Stimulated activated CD8-positive, alpha-beta memory T cell treated with anti-CD3 and anti-CD28 coated beads, Interleukin-12 subunit alpha, Interleukin-12 subunit beta, amount 100 ng/mL, for 1 hour (primary cell): ENCODE measurements around the gene GRK6.
A peak's percentile ranks its signal among the peaks of the same experiment; 100 is the strongest.

Experiments
- DNase-seq: peaks from one replicate; pipeline ENCODE4 v3.0.0-alpha.2; 2020; ENCODE audit warnings: low read depth

The GRK6 gene

DNA sequence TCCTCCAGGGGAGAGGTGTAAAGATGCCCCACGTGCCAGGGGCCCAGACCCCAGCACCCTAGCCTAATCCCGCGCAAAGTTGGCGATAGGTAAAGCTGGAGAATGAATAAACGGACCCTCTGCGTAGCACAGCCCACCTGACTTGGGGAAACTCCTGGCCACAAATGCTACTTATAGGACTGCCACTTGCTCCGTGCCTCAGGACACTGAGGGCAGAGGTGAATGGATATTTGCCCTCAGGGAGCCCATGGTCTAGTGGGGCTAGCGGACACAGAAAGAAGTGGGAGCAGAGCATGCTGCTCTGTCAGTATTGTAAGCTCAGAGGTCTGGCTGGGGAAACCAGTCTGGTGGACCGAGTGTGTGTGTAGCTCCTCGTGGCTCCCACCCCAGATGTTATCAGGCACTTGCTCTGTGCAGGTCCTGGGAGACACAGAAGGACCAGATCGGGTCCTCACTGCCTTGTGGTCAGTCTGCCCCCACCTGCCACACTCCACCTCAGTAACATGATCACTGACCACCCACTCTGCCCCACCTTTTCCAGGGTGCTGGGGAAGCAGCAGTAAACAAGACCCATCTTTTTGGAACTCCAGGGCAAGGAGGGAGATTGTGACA is 841 bp downstream of the GRK6 start:
- no peak for DNase-seq

- no peak for DNase-seq
These were observed 1.6 kb downstream of the GRK6 start for GRCh38 chr5:177427919-177428573.

DNA sequence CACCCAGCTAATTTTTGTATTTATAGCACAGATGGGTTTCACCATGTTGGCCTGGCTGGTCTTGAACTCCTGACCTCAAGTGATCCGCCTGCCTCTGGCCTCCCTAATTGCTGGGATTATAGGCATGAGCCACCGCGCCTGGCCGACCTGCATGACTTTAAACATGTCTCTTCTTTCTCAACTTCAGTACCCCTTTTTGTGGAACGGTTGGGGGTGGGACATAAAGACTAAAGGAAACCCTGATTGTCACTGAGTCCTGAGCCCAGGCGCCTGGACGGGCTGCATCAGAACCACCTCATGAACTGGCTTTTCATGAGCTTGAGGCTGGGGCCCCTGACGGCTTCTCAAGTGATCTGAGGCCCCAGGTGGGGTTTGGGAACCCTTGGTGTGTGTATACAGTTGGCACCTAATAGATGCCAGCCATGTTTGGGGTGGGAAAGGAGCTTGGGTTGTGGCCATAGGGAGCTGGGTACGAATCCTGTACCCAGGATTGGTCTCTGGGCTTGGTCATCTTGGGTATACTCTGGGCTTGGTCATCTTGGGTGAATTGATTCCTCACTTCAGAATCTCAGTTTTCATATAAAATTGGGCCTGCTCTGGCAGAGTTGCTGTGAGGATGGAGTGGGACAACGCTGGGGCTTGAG is 2.2 kb downstream of the GRK6 start:
- no peak for DNase-seq

DNA sequence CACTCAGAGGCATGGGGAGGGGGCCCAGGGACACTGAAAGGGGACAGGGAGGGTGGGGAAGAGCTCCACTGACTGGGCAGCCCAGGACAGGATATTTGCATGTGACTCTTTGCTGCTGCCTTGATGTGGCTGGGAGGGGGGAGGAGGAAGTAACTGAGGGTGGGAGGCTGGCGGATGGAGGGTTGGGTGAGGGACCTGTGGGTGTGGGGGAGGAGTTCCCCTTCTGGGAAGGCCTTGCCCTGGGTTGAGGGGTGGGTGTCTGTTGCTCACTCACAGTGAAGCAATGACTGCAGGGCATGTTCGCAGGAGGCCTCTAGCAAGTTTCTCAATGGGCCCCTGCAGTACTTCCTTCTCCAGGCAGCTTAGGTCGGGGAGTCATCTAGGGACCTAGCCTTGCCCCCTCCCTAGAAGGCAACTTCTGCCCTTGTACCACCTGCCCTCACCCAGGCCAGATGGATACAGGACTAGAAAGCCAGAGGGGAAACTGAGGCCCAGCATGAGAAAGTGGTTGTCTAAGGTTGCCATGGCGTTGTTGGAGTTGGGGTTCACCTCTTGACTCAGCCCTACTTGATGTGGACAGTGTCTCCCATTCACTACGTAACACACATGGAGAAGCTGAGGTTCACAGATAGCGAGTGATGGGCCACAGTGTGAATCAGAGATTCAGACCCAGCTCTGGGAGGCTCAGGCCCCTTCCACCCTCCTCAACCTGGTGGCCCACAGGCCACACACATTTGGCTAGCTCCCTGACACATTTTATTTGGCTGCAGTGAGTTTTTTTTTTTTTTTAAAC is 3.0 kb downstream of the GRK6 start:
- peak; percentile 66 for DNase-seq

DNA sequence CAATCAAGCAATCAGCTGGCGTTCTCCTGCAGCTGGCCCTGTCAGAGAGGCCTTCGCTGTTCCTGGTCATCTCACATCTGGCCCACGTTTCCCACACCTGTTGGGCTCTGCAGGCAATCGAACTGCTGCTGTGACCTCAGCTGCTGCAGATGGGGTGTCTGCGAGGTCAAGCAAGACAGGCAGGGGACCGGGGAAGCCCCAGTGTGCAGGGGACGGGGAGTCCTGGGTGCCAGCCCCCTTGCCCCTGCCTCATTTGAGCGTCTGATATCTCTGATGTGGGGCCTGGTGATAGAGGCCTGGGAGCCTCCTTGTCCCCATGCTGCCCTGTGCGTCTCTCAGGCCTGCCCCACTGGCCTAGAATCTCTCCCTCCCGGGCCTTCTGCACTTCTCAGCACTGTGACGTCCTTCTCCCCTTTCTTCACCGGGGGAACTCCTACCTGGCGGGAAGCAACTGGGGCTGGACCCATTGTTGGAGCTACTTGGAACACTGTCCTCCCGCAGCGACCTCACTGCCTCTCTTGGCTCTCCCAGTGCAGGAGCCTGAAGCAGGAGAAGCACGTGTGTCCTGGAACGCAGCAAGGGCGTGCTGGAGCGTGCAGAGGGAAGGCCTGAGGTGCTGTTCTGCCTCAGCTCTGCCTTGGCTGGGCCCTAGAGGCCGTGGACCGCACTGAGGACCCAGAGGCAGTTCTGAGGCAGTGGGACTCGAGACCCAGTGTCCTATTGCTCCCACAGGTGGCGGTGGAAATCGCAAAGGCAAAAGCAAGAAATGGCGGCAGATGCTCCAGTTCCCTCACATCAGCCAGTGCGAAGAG is 3.9 kb downstream of the GRK6 start:
- no peak for DNase-seq

DNA sequence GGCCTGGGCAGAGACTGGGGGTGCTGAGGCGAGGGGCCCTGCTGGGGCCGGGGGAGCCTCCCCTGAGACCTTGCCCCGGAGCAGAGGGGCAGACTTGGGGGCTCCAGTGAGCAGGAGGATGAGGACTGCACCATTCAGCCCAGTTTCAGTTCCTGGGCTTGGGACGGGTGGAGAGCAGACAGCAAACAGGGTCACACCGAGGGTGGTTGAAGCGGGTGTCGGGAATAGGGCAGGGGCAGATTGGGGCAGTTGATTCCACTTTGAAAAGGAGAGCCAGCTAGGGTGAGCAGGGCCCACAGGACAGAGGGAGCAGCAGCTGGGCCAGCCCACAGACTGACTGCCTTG is 4.5 kb downstream of the GRK6 start:
- DNase-seq: no peak

- no peak for DNase-seq
These were observed 5.1 kb downstream of the GRK6 start for GRCh38 chr5:177431317-177432142.

- no peak for DNase-seq
These were observed 5.8 kb downstream of the GRK6 start for GRCh38 chr5:177432143-177432838.

DNA sequence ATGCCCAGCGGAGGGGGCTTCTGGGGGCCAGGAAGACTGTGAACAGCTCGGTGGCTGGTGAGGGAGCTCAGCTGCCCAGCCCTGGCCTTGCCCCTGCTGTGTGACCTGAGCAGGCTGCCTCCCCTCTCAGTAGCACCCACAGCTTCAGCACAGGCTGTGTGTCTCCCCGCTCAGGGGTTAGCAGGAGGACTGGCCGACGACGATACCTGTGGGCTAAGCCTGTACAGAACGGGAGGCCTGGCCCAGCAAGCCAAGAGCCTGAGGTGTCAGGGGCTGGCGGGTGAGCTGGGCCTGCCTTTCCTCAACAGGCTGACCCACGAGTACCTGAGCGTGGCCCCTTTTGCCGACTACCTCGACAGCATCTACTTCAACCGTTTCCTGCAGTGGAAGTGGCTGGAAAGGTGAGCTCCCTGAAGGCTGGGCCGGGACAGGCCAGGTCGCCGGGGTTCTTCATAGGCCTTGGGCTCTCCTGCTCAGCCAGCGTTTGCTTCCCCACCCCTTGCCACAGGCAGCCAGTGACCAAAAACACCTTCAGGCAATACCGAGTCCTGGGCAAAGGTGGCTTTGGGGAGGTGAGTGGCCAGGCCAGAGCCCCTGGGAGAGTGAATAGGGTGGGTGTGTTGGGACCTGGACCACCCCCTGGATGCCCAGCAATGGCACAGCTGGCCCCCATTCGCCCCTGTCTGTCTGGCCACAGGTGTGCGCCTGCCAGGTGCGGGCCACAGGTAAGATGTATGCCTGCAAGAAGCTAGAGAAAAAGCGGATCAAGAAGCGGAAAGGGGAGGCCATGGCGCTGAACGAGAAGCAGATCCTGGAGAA is 6.6 kb downstream of the GRK6 start:
- DNase-seq: no peak

- DNase-seq: no peak
These were observed 7.3 kb downstream of the GRK6 start for GRCh38 chr5:177433658-177434217.

DNA sequence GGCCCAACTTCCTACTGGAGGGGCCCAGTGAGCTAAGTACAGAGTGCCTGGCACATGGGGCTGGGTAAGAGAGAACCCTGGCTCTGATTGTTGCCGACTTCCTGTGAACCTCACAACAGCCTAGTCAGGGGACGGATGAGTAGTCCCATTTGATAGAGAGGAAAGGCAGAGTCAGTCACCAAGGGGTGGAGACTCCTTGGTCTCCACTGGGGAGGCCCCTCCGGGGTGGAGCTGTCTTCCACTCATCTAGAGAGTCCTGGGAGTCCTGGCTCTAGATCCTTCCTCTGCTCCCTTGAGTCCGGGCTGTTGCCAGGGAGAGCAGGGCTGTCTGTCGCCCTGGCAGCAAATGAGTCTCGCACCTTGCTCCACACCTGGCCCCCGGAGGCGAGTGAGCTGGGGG is 8.0 kb downstream of the GRK6 start:
- no peak for DNase-seq

- DNase-seq: no peak
These were observed 8.7 kb downstream of the GRK6 start for GRCh38 chr5:177434942-177435738.

DNA sequence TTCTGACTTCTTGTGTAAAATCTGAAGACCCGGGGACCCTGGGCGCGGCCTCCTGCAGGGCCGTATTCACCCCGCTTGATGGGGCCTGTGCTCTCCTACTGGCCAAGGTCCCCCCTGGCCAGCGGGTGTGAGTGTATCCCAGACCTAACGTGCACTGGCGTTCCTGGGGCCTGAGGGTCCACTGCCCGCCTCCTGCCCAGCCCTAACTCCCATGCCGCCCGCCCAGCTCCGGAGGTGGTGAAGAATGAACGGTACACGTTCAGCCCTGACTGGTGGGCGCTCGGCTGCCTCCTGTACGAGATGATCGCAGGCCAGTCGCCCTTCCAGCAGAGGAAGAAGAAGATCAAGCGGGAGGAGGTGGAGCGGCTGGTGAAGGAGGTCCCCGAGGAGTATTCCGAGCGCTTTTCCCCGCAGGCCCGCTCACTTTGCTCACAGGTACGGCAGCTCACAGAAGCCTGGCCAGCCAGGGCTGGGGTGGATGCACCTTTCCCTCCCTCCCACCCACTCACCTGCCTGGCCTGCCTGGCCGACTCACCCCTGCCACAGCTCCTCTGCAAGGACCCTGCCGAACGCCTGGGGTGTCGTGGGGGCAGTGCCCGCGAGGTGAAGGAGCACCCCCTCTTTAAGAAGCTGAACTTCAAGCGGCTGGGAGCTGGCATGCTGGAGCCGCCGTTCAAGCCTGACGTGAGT is 9.5 kb downstream of the GRK6 start:
- no peak for DNase-seq

DNA sequence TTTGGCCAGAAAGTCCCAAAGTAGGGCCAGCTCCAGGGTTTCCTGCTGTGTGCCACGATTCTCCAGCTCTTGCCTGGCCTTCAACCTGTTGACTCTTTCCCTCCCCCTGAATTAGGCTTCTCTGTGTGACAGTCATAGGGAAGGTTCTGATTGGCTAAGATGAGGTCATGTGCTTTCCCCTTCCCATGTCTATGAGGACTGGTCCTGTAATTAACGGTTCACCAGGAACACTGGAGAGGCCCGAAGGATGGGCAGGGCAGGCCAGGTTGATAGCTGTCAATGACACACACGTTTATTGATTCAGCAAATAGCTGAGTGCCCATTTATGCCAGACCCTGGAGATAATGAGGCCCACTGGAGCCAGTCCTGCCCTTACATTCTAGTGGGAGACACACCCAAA is 11.1 kb downstream of the GRK6 start:
- no peak for DNase-seq

DNA sequence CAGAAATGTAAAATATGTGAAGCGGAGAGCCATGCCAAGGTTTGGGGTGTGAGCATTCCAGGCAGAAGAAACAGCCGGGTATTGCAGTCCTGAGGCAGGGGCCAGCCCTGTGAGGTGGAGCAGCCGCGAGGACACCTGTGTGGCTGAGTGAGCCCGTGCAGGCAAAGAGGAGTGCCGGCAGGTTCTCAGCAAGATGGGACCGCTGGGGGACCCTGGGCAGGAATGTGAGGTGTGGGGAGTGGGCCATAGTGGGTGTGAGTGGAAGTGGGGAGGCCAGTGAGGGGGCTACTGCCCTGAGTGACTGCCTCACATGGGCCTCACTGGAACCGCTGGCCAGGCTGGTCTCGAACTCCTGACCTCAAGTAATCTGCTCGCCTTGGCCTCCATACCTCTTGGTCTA is 12.0 kb downstream of the GRK6 start:
- no peak for DNase-seq

GRCh38 chr5:177439518-177440053 is 13.1 kb downstream of the GRK6 start:
- DNase-seq: no peak

- no peak for DNase-seq
These were observed 13.9 kb downstream of the GRK6 start for GRCh38 chr5:177440211-177440989.
